SU-DHL-6 (cell line): ENCODE measurements around the gene KLK13.

Experiments
- CTCF ChIP-seq: fragments of 200-600 bp; sonication (generic); IDR thresholded peaks from one replicate; pipeline ENCODE4 v1.5.1; 2017; ENCODE audit warnings: antibody characterized with exemption, mild to moderate bottlenecking, low read length, moderate library complexity; ENCODE audit not compliant: insufficient read depth, poor library complexity, severe bottlenecking
- EZH2phosphoT487 ChIP-seq: fragments of 200-600 bp; sonication (generic), shearing (Covaris generic); conservative IDR thresholded peaks from 2 replicates; pipeline ENCODE4 v1.6.1; 2018; ENCODE audit warnings: mild to moderate bottlenecking, antibody characterized with exemption, low read length, moderate library complexity, mixed read lengths

- TF ChIP-seq CTCF: no peak
- no peak for TF ChIP-seq EZH2phosphoT487
Observed at GRCh38 chr19:51031220-51031879, 33.5 kb downstream of the KLK13 start.
